GM12878 (cell line): ENCODE data around the gene EML1. TPM values are rescaled to one million over a fixed set of nuclear protein-coding genes. Genes with fewer than 3 reads are reported as not detected.

ENCODE experiments used
- ATAC-seq: fragments of 200-7000 bp; cut with Tn5 transposase; 3 replicates; pipeline ENCODE4 v1.9.1; 2020; ENCODE audit warnings: mild to moderate bottlenecking, moderate library complexity
- BruUV-seq: library from RNA; stranded (reverse); fragments of 400-500 nt; replicated peaks from 2 replicates; lab custom pipeline; 2021; lab: Mats Ljungman, UMichigan
- CTCF ChIA-PET: fragments of 300-600 bp; sonication (Branson Sonifier 250); formaldehyde crosslinking; extraction: SDS; loops from one replicate; lab custom pipeline; 2021; ENCODE audit warnings: inconsistent platforms; lab: Yijun Ruan, JAX
- POLR2A ChIA-PET: fragments of 350-600 bp; formaldehyde crosslinking; extraction: SDS; loops from one replicate; lab custom pipeline; 2021; ENCODE audit warnings: inconsistent platforms; lab: Charles Lee
- RAD21 ChIA-PET: fragments of 300-600 bp; sonication (Branson Sonifier 250); formaldehyde crosslinking; loops from one replicate; lab custom pipeline; 2023; ENCODE audit warnings: antibody characterized with exemption; ENCODE audit not compliant: unreplicated experiment; lab: Charles Lee
- SMC1A ChIA-PET: fragments of 300-600 bp; sonication (Branson Sonifier 250); formaldehyde crosslinking; loops from one replicate; lab custom pipeline; 2023; ENCODE audit not compliant: unreplicated experiment, uncharacterized antibody; lab: Charles Lee
- DNase-seq: peaks from one replicate; pipeline ENCODE4 v3.0.0-alpha.2; 2011; ENCODE audit warnings: low read depth, low spot score
- FAIRE-seq: peaks from 3 replicates; lab custom pipeline; 2011; peaks lifted over from hg19 to GRCh38; lab: Jason Lieb, UNC
- H2AFZ ChIP-seq: 2 replicates; pipeline ENCODE4 v1.6.0; 2011; ENCODE audit warnings: low read depth, low read length, control low read depth; ENCODE audit not compliant: control insufficient read depth
- H3K27ac ChIP-seq: 2 replicates; pipeline ENCODE4 v1.5.1; 2011; ENCODE audit warnings: control low read depth; ENCODE audit not compliant: control insufficient read depth, insufficient read depth
- H3K27me3 ChIP-seq, 2 experiments: replicated peaks in 1 of 2; 2 replicates each; pipeline versions ENCODE4 v1.6.0 to v1.6.1; 2011; ENCODE audit warnings: low read length in 1 of 2; ENCODE audit not compliant: control insufficient read depth in 2 of 2, insufficient read depth in 2 of 2
- H3K36me3 ChIP-seq, 2 experiments: 2 replicates each; pipeline ENCODE4 v1.5.1; 2011; ENCODE audit warnings: low read length in 1 of 2; ENCODE audit not compliant: control insufficient read depth in 2 of 2, insufficient read depth in 2 of 2
- H3K4me1 ChIP-seq: 2 replicates; pipeline ENCODE4 v1.6.1; 2011; ENCODE audit warnings: mild to moderate bottlenecking, low read length, moderate library complexity, mixed read lengths; ENCODE audit not compliant: control insufficient read depth, insufficient read depth
- H3K4me2 ChIP-seq: 2 replicates; pipeline ENCODE4 v1.6.0; 2011; ENCODE audit warnings: control low read depth; ENCODE audit not compliant: control insufficient read depth, insufficient read depth
- H3K4me3 ChIP-seq: fragments of 200-600 bp; sonication (generic); 2 replicates; pipeline ENCODE4 v1.5.1; 2016
- H3K79me2 ChIP-seq: 2 replicates; pipeline ENCODE4 v1.6.0; 2011; ENCODE audit warnings: low read length; ENCODE audit not compliant: control insufficient read depth, insufficient read depth
- H3K9ac ChIP-seq: 2 replicates; pipeline ENCODE4 v1.8.0; 2011; ENCODE audit warnings: low read length, control low read depth, mixed read lengths; ENCODE audit not compliant: control insufficient read depth, insufficient read depth
- H3K9me3 ChIP-seq: replicated peaks from 3 replicates; pipeline ENCODE4 v1.5.1; 2011; ENCODE audit warnings: mild to moderate bottlenecking, low read length; ENCODE audit not compliant: control insufficient read depth, insufficient read depth
- H4K20me1 ChIP-seq: 2 replicates; pipeline ENCODE4 v1.6.0; 2011; ENCODE audit not compliant: control insufficient read depth, insufficient read depth
- BMI1 ChIP-seq: fragments of 450-650 bp; IDR thresholded peaks from 2 replicates; pipeline ENCODE4 v1.6.1; 2016; ENCODE audit warnings: mild to moderate bottlenecking, moderate library complexity, borderline replicate concordance
- CREM ChIP-seq: IDR thresholded peaks from 2 replicates; pipeline ENCODE4 v1.6.1; 2014; ENCODE audit warnings: antibody characterized with exemption, low read depth
- ELK1 ChIP-seq: IDR thresholded peaks from 2 replicates; pipeline ENCODE4 v1.6.1; 2012; ENCODE audit warnings: low read depth, low read length, improper control_type of control experiment
- IRF3 ChIP-seq: fragments of 450-650 bp; IDR thresholded peaks from 2 replicates; pipeline ENCODE4 v1.6.1; 2014; ENCODE audit warnings: mild to moderate bottlenecking
- IRF4 ChIP-seq: IDR thresholded peaks from 2 replicates; pipeline ENCODE4 v1.6.1; 2011; ENCODE audit warnings: low read depth, low read length
- MTA3 ChIP-seq: IDR thresholded peaks from 2 replicates; pipeline ENCODE4 v1.6.1; 2012; ENCODE audit warnings: low read length, inconsistent platforms, borderline replicate concordance
- NFXL1 ChIP-seq: fragments of 450-650 bp; IDR thresholded peaks from 2 replicates; pipeline ENCODE4 v1.6.1; 2017; ENCODE audit warnings: antibody characterized with exemption, mild to moderate bottlenecking, borderline replicate concordance
- PML ChIP-seq: IDR thresholded peaks from 2 replicates; pipeline ENCODE4 v1.6.1; 2012; ENCODE audit warnings: low read length, inconsistent platforms
- SMAD5 ChIP-seq: IDR thresholded peaks from 2 replicates; pipeline ENCODE4 v1.6.1; 2016; ENCODE audit warnings: antibody characterized with exemption, low read depth
- SREBF1 ChIP-seq: IDR thresholded peaks from 2 replicates; pipeline ENCODE4 v1.6.1; 2012; ENCODE audit warnings: mild to moderate bottlenecking, low read length
- STAT3 ChIP-seq: IDR thresholded peaks from 2 replicates; pipeline ENCODE4 v1.6.1; 2011; ENCODE audit warnings: low read depth, low read length, improper control_type of control experiment
- ZBTB33 ChIP-seq: fragments of 450-650 bp; IDR thresholded peaks from 2 replicates; pipeline ENCODE4 v1.6.1; 2017; ENCODE audit warnings: mild to moderate bottlenecking
- ZNF207 ChIP-seq: fragments of 450-650 bp; IDR thresholded peaks from 2 replicates; pipeline ENCODE4 v1.6.1; 2014; ENCODE audit warnings: antibody characterized with exemption, mild to moderate bottlenecking, borderline replicate concordance
- WGBS: methylation state at CpG from one replicate; pipeline ENCODE4 v1.1.6; 2016; ENCODE audit warnings: low lambda C conversion rate; ENCODE audit not compliant: insufficient replicate concordance, insufficient coverage; ENCODE audit errors: missing lambda C conversion rate; 5-methylcytosine and 5-hydroxymethylcytosine counted together
- in situ Hi-C: fragments of 300-500 bp; cut with MboI; formaldehyde crosslinking; loops from 9 replicates; pipeline ENCODE4 v1.14.3; 2018; ENCODE audit warnings: mixed read lengths
- intact Hi-C: fragments of 100-400 bp; cut with micrococcal nuclease; formaldehyde crosslinking; loops from one replicate; pipeline ENCODE4 v1.14.2; 2022; ENCODE audit not compliant: unreplicated experiment
- polyA plus RNA-seq, 11 experiments: library from polyadenylated mRNA; depleted of rRNA in 4 of 11; unstranded in 6 of 11; stranded (reverse) in 5 of 11; fragments of >200 nt; fragmentation: Nextera tagmentation in 4 of 11; fragmentation: Illumina TruSeq in 1 of 11; extraction: Ambion mirVana in 4 of 11; extraction: Trizol in 1 of 11; gene quantifications; 1 replicate in 1 of 11; 2 replicates in 10 of 11; pipeline versions ENCODE4 v1.2.1 to v1.2.3, GENCODE V29; 2011 to 2016; ENCODE audit warnings: inconsistent platforms in 2 of 11, missing spikeins in 2 of 11, low read depth in 1 of 11
- total RNA-seq, 4 experiments: library from RNA; depleted of rRNA in 3 of 4; stranded (reverse); fragments of >200 nt in 3 of 4; fragmentation: Illumina TruSeq in 1 of 4; extraction: Trizol in 1 of 4; gene quantifications; 2 replicates each; pipeline versions ENCODE4 v1.2.1 to v1.2.3, GENCODE V29; 2013 to 2021

The EML1 gene
- total and polyA plus RNA-seq, 10 of the 15 experiments (the other 5 are each of a cell fraction or from before 2014, with no cell fraction given) = 0.05 to 3.4 (median 0.11) TPM; not detected in 3

GRCh38 chr14:99880651-99881420 is 87.6 kb downstream of the EML1 start:
- ChIA-PET CTCF (interaction anchor here (0.6 to 1.7 kb wide), 2 partner anchors 197 to 237 kb away, joined by 3 to 4 read pairs; partner anchors contain the start of gene CYP46A1), RAD21 (no interaction called here), POLR2A (no interaction called here), SMC1A (interaction anchor here (0.7 to 1.6 kb wide), 3 partner anchors 197 to 357 kb away, joined by 3 read pairs; partner anchors contain the start of gene CYP46A1)
- Histone ChIP-seq H3K79me2 (no peaks in the 10 kb centered on the region), H3K4me2 (no peak overlapping the region), H3K9ac (no peak overlapping the region), H3K27me3 (0 out of 4 replicates have a peak, but pooled peaks cover 0 to 3% of the 10 kb centered on the region in 2 experiments), H3K4me1 (no peaks in the 10 kb centered on the region), H3K36me3 (no peaks in the 10 kb centered on the region), H3K9me3 (no peaks in the 10 kb centered on the region), H2AFZ (no peak overlapping the region), H4K20me1 (no peaks in the 10 kb centered on the region), H3K27ac (no peak overlapping the region), H3K4me3 (no peak overlapping the region)
- 54% methylated on average over 13 of the region's 13 CpGs for WGBS
- DNase-seq (no peak), ATAC-seq (no peak), FAIRE-seq (no peak)
- in situ Hi-C loops = loop anchor here (5.0 kb wide), 2 partner anchors 199 to 354 kb away; partner anchors contain the start of gene CYP46A1
- no TSS peak for BruUV-seq
- intact Hi-C loops = no loop called here
- TF ChIP-seq STAT3 (no peak), MTA3 (no peak), BMI1 (no peak), CREM (no peak), NFXL1 (no peak), IRF4 (no peak), ELK1 (no peak), SMAD5 (no peak), ZBTB33 (no peak), PML (no peak), IRF3 (no peak), SREBF1 (no peak), ZNF207 (no peak)
